GM12878 (cell line): ENCODE data around the gene SCTR.

Experiments used
- BCLAF1 ChIP-seq: fragments of 450-650 bp; IDR thresholded peaks from 2 replicates; pipeline ENCODE4 v1.6.1; 2017; ENCODE audit warnings: antibody characterized with exemption, mild to moderate bottlenecking, moderate library complexity
- FOS ChIP-seq: IDR thresholded peaks from 3 replicates; pipeline ENCODE4 v1.6.1; 2011; ENCODE audit warnings: borderline replicate concordance; ENCODE audit not compliant: insufficient read length; ENCODE audit errors: extremely low read depth
- YY1 ChIP-seq: IDR thresholded peaks from 2 replicates; pipeline ENCODE4 v1.6.1; 2011; ENCODE audit warnings: low read depth, mild to moderate bottlenecking, low read length
- ZNF24 ChIP-seq: fragments of 450-650 bp; IDR thresholded peaks from 2 replicates; pipeline ENCODE4 v1.6.1; 2017; ENCODE audit warnings: antibody characterized with exemption, mild to moderate bottlenecking

- TF ChIP-seq ZNF24 (no peak), FOS (no peak), BCLAF1 (no peak), YY1 (no peak)
These were observed 30.0 kb downstream of the SCTR start for GRCh38 chr2:119494163-119494790.
